ENCODE results near the gene B4GALT2. TPM values are rescaled to one million over a fixed set of nuclear protein-coding genes. Genes with fewer than 3 reads are reported as not detected.

B4GALT2 gene
- total and polyA plus RNA-seq, 9 of the 15 experiments (the other 6 are each of a cell fraction or from before 2014, with no cell fraction given): 1.3 to 86.8 (median 43.8) TPM

DNA sequence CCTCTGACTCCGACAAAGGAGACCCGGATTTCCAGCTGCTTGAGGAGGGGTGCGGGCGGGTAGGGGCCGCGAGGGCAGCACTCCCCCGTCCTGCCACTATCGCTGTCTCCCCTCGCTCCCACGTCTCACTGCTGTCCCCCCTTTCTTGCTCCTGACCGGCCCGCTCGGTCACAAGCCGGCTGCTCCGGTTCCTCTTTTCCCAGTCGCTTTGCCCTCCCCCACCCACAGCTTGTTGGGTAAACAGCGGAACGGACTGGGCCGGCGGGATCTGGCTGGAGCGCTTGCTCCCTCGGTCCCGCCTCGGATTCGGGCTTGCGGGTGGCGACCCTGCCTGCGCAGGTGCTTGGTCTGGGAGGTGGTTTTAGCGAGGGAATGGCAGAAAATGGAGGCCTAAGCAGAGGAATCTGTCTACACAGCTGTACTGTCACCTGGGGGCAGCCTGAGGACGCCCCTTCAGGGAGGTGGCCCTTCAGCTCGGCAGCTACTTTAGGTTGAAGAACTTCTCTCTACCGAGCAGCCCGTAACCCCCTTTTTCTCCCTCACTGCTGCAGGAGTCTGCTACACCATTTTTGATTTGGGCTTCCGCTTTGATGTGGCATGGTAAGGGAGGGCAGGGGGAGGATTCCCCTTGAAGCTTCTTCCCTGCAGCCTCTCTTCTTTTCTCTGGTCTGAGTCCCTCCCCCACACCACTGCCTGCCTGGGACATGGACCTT is 3.6 kb upstream of the B4GALT2 start:
- FAIRE-seq (no peak), ATAC-seq (peak; percentile 32), DNase-seq (ENCODE audit: extremely low read depth in 1 of 4, low spot score in 3 of 4) (peak in 3 of 4 experiments; percentile 39 to 70 (median 70))
- Histone ChIP-seq H3K9me3 (replicated peaks; ENCODE audit: control insufficient read depth, insufficient read depth, low read depth, low read length) (no peaks in the 10 kb centered on the region), H3K27me3 (ENCODE audit: control insufficient read depth in 2 of 2, insufficient read depth in 2 of 2, low read length in 2 of 2) (no peaks in the 10 kb centered on the region), H3K9me1 (ENCODE audit: control insufficient read depth, insufficient read depth, low read length) (peaks cover 13% of the 10 kb centered on the region), H3K4me1 (replicated peaks in 1 of 2; ENCODE audit: control insufficient read depth in 2 of 2, insufficient read depth in 2 of 2, low read length in 2 of 2) (peaks cover 48 to 70% of the 10 kb centered on the region in 2 experiments), H2AFZ (ENCODE audit: low read depth, low read length) (peak overlapping the region; percentile 97), H3K9ac (ENCODE audit: insufficient read depth in 1 of 2, low read depth in 2 of 2, low read length in 2 of 2) (peak overlapping the region; percentile 88 to 98), H3K79me2 (ENCODE audit: control insufficient read depth, insufficient read depth, low read length) (peaks cover 64% of the 10 kb centered on the region), H3K4me2 (ENCODE audit: insufficient read depth, low read length) (peak overlapping the region; percentile 90), H3K27ac (ENCODE audit: extremely low read depth, low read depth, low read length) (peak overlapping the region; percentile 89), H3K4me3 (peak overlapping the region; percentile 87), H4K20me1 (replicated peaks; ENCODE audit: control insufficient read depth, insufficient read depth, low read length) (peaks cover 24% of the 10 kb centered on the region), H3K36me3 (ENCODE audit: control insufficient read depth, insufficient read depth, low read length) (peaks cover 61% of the 10 kb centered on the region)
- POLR2A ChIA-PET: interaction anchor here (0.5 to 2.5 kb wide), 17 partner anchors 8 to 659 kb away, joined by 3 to 7 read pairs (median 3); no protein-coding TSS in a partner anchor
- intact Hi-C loops (cut with micrococcal nuclease): loop anchor here (2.0 kb wide), 1 partner anchor 15 kb away; the partner anchor contains the start of gene CCDC24
- in situ Hi-C loops (cut with MboI): no loop called here
- under 1% methylated on average over 32 of the region's 34 CpGs for WGBS (ENCODE audit: insufficient coverage, low coverage, missing lambda C conversion rate)
- CTCF ChIA-PET (ENCODE audit: low intra/inter-chr PET ratio): no interaction called here
- TSS peak; percentile 43 for BruUV-seq (replicated peaks)
- TF ChIP-seq ZNF586 (CRISPR knock-in tag; conservative IDR thresholded peaks at IDR 0.05) (no peak), WHSC1 (IDR thresholded peaks at IDR 0.05; ENCODE audit: low read length) (no peak), STAG1 (CRISPR knock-in tag; IDR thresholded peaks at IDR 0.05; ENCODE audit: borderline replicate concordance) (0 out of 2 replicates have a peak, but pooled peaks have one; percentile 6), ZNF75A (CRISPR knock-in tag; IDR thresholded peaks at IDR 0.05) (no peak), ZNF175 (CRISPR knock-in tag; IDR thresholded peaks at IDR 0.05; ENCODE audit: low read depth) (no peak), ZNF699 (CRISPR knock-in tag; IDR thresholded peaks at IDR 0.05; ENCODE audit: insufficient replicate concordance) (no peak), SNRNP70 (optimal IDR thresholded peaks at IDR 0.05; ENCODE audit: low read depth, low read length) (no peak), RB1 (IDR thresholded peaks at IDR 0.05; ENCODE audit: low read depth) (peak; percentile 23; the same call in 1 of the 2 replicates), CC2D1A (IDR thresholded peaks at IDR 0.05) (no peak)
- TF ChIP-seq, protein P1, sequence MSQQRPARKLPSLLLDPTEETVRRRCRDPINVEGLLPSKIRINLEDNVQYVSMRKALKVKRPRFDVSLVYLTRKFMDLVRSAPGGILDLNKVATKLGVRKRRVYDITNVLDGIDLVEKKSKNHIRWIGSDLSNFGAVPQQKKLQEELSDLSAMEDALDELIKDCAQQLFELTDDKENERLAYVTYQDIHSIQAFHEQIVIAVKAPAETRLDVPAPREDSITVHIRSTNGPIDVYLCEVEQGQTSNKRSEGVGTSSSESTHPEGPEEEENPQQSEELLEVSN (IDR thresholded peaks at IDR 0.05; ENCODE audit: borderline replicate concordance in 1 of 2, extremely low read depth in 1 of 2, insufficient read depth in 1 of 2, insufficient read length in 1 of 2, low read depth in 1 of 2, low read length in 1 of 2, poor library complexity in 1 of 2, severe bottlenecking in 1 of 2): peak in 1 of 2 experiments; percentile 28
- TF ChIP-seq, protein P2, sequence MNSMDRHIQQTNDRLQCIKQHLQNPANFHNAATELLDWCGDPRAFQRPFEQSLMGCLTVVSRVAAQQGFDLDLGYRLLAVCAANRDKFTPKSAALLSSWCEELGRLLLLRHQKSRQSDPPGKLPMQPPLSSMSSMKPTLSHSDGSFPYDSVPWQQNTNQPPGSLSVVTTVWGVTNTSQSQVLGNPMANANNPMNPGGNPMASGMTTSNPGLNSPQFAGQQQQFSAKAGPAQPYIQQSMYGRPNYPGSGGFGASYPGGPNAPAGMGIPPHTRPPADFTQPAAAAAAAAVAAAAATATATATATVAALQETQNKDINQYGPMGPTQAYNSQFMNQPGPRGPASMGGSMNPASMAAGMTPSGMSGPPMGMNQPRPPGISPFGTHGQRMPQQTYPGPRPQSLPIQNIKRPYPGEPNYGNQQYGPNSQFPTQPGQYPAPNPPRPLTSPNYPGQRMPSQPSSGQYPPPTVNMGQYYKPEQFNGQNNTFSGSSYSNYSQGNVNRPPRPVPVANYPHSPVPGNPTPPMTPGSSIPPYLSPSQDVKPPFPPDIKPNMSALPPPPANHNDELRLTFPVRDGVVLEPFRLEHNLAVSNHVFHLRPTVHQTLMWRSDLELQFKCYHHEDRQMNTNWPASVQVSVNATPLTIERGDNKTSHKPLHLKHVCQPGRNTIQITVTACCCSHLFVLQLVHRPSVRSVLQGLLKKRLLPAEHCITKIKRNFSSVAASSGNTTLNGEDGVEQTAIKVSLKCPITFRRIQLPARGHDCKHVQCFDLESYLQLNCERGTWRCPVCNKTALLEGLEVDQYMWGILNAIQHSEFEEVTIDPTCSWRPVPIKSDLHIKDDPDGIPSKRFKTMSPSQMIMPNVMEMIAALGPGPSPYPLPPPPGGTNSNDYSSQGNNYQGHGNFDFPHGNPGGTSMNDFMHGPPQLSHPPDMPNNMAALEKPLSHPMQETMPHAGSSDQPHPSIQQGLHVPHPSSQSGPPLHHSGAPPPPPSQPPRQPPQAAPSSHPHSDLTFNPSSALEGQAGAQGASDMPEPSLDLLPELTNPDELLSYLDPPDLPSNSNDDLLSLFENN (IDR thresholded peaks at IDR 0.05; ENCODE audit: low read depth in 2 of 2, low read length in 2 of 2): no peak
- TF ChIP-seq, protein P3, sequence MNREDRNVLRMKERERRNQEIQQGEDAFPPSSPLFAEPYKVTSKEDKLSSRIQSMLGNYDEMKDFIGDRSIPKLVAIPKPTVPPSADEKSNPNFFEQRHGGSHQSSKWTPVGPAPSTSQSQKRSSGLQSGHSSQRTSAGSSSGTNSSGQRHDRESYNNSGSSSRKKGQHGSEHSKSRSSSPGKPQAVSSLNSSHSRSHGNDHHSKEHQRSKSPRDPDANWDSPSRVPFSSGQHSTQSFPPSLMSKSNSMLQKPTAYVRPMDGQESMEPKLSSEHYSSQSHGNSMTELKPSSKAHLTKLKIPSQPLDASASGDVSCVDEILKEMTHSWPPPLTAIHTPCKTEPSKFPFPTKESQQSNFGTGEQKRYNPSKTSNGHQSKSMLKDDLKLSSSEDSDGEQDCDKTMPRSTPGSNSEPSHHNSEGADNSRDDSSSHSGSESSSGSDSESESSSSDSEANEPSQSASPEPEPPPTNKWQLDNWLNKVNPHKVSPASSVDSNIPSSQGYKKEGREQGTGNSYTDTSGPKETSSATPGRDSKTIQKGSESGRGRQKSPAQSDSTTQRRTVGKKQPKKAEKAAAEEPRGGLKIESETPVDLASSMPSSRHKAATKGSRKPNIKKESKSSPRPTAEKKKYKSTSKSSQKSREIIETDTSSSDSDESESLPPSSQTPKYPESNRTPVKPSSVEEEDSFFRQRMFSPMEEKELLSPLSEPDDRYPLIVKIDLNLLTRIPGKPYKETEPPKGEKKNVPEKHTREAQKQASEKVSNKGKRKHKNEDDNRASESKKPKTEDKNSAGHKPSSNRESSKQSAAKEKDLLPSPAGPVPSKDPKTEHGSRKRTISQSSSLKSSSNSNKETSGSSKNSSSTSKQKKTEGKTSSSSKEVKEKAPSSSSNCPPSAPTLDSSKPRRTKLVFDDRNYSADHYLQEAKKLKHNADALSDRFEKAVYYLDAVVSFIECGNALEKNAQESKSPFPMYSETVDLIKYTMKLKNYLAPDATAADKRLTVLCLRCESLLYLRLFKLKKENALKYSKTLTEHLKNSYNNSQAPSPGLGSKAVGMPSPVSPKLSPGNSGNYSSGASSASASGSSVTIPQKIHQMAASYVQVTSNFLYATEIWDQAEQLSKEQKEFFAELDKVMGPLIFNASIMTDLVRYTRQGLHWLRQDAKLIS (CRISPR knock-in tag; IDR thresholded peaks at IDR 0.05): peak; percentile 6; the same call in 1 of the 2 replicates

Measured in K562 (cell line).